Heart right ventricle (tissue), 16 donors: Measurements from ENCODE around the gene KCNQ5. TPM values are rescaled to one million over a fixed set of nuclear protein-coding genes. Genes with fewer than 3 reads are reported as not detected.

ENCODE experiments used
- ATAC-seq, 8 donors: fragments of 200-7000 bp; cut with Tn5 transposase; one replicate each; pipeline ENCODE4 v1.9.1; 2020; ENCODE audit warnings: mild to moderate bottlenecking in 8 of 8, moderate library complexity in 8 of 8, moderate number of reproducible peaks in 1 of 8
- DNase-seq, 2 donors: peaks; one replicate each; pipeline ENCODE4 v3.0.0-alpha.2; 2020
- H3K27ac ChIP-seq, 10 donors: fragments of 200-600 bp; sonication (generic) in 2 of 10; one replicate each; pipeline versions ENCODE4 v1.5.0 to v1.8.0; 2020 to 2022; ENCODE audit warnings: mild to moderate bottlenecking in 3 of 10
- H3K27me3 ChIP-seq, 7 donors: fragments of 200-600 bp; one replicate each; pipeline ENCODE4 v1.8.0; 2021 to 2022; ENCODE audit warnings: mild to moderate bottlenecking in 2 of 7
- H3K36me3 ChIP-seq, 9 donors: fragments of 200-600 bp; sonication (generic) in 1 of 9; one replicate each; pipeline versions ENCODE4 v1.5.0 to v1.8.0; 2020 to 2022; ENCODE audit warnings: mild to moderate bottlenecking in 2 of 9
- H3K4me1 ChIP-seq, 9 donors: fragments of 200-600 bp; sonication (generic) in 1 of 9; one replicate each; pipeline versions ENCODE4 v1.5.0 to v1.8.0; 2020 to 2022; ENCODE audit warnings: mild to moderate bottlenecking in 4 of 9
- H3K4me3 ChIP-seq, 10 donors: fragments of 200-600 bp; sonication (generic) in 2 of 10; one replicate each; pipeline versions ENCODE4 v1.5.0 to v1.8.0; 2020 to 2022; ENCODE audit warnings: mild to moderate bottlenecking in 7 of 10, moderate library complexity in 2 of 10
- H3K9me3 ChIP-seq, 11 donors: fragments of 200-600 bp in 10 of 11; sonication (generic) in 2 of 11; one replicate each; pipeline versions ENCODE4 v1.5.0 to v1.8.0; 2013 to 2022; ENCODE audit warnings: mild to moderate bottlenecking in 2 of 11, control low read depth in 1 of 11, moderate library complexity in 1 of 11
- WGBS, 2 donors: extraction: QIAGEN DNeasy Blood & Tissue Kit; methylation state at CpG; one replicate each; pipeline ENCODE4 v1.1.7; 2013; ENCODE audit warnings: inconsistent platforms in 1 of 2; 5-methylcytosine and 5-hydroxymethylcytosine counted together
- intact Hi-C, 10 donors: fragments of 100-400 bp; cut with DNase I; formaldehyde crosslinking; loops; one replicate each; pipeline versions ENCODE4 v1.11.1 to v1.14.2; 2022
- polyA plus RNA-seq, 2 donors: library from polyadenylated mRNA; stranded (reverse); fragments of 200-250 nt; gene quantifications; one replicate each; pipeline ENCODE4 v1.2.3, GENCODE V29; 2013
- total RNA-seq, 10 donors: library from RNA; stranded (reverse); fragmentation: NEBNext Ultra II Directional in 3 of 10; extraction: Animal tissue kit (Norgen Biotek cat#: 25700) in 3 of 10; gene quantifications; one replicate each; pipeline versions ENCODE4 v1.2.1 to v1.2.4, GENCODE V29; 2021 to 2023
- TF ChIP-seq, protein P1 (sequence below), 9 donors: fragments of 200-600 bp; sonication (generic) in 2 of 9; IDR thresholded peaks; one replicate each; pipeline versions ENCODE4 v1.5.0 to v1.8.0; 2021 to 2022; ENCODE audit warnings: antibody characterized with exemption in 9 of 9, mild to moderate bottlenecking in 5 of 9, moderate library complexity in 1 of 9
- donor health status: Arrhythmogenic right ventricular cardiomyopathy.
- donor health status: ischemic (EF 13 %, LVEDD 7.1; RV severe dilation, severe dysfunction).
- donor health status: healthy with polysubstance abuse.
- donor health status: DM: no; HTN: yes; CAD: no.
- donor health status: DM: no; HTN: no; CAD: no.
- donor health status: ischemic (EF 25% LVEDD 6.9; RV normal size, moderate dysfunction).
- donor health status: ischemic (EF 25% LVEDD 5.7; RV mildly dilated, moderate dysfunction).
- donor health status: healthy.
- donor health status: DM: yes; HTN: yes; CAD: no.
- donor health status: Ischemic cardiomyopathy.
- donor health status: ischemic (EF 35%, LVEDD 5.7; RV mildly dilated, moderate dysfunction).
- donor health status: nonischemic (EF 11% LVEDD 7.7; RV severe dilation, severe dysfunction).
- donor health status: DM: yes; HTN: yes; CAD: no.
- donor health status: PGD.
- donor health status: ischemic (EF 29% LVEDD 5.4; RV normal size, mild dysfunction).
- donor health status: nonischemic (EF 23%, LVEDD 6.1; RV moderate dilation, normal function).

KCNQ5 gene
- total and polyA plus RNA-seq, 12 donors, result under 0.01 to 0.15 (median 0.12) TPM; not detected in 9

DNA sequence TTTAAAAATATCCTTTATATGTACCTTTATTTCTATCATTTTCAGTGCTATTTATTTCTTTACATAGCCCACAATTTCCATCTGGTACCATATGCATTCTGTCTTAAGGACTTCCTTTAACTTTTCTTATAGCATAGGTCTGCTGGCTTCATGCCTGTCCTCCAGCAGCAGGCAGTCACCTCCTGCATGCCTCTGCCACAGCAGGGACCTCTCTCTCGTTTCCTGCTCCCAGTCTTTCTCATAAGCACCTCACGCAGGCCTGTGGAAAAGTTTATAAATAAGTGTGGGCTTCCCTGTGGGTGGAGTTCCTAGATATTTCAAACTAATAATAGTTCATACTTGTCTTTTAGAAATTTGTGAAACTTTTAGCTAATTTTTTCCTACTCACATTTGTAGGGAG, 133.9 kb downstream of the KCNQ5 start:
- Histone ChIP-seq H3K4me3 (no peak overlapping the region), H3K9me3 (no peaks in the 10 kb centered on the region), H3K27ac (no peak overlapping the region), H3K36me3 (no peaks in the 10 kb centered on the region), H3K4me1 (peaks cover 0 to 9% (median 0%) of the 10 kb centered on the region in 9 donors), H3K27me3 (no peaks in the 10 kb centered on the region)
- TF ChIP-seq, protein P1, sequence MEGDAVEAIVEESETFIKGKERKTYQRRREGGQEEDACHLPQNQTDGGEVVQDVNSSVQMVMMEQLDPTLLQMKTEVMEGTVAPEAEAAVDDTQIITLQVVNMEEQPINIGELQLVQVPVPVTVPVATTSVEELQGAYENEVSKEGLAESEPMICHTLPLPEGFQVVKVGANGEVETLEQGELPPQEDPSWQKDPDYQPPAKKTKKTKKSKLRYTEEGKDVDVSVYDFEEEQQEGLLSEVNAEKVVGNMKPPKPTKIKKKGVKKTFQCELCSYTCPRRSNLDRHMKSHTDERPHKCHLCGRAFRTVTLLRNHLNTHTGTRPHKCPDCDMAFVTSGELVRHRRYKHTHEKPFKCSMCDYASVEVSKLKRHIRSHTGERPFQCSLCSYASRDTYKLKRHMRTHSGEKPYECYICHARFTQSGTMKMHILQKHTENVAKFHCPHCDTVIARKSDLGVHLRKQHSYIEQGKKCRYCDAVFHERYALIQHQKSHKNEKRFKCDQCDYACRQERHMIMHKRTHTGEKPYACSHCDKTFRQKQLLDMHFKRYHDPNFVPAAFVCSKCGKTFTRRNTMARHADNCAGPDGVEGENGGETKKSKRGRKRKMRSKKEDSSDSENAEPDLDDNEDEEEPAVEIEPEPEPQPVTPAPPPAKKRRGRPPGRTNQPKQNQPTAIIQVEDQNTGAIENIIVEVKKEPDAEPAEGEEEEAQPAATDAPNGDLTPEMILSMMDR (IDR thresholded peaks at IDR 0.05), result no peak
- DNase-seq (no peak), ATAC-seq (no peak)
- intact Hi-C loops, result no loop called here
- WGBS, 2 donors, result 21 to 28% methylated on average over 2 of the region's 2 CpGs

DNA sequence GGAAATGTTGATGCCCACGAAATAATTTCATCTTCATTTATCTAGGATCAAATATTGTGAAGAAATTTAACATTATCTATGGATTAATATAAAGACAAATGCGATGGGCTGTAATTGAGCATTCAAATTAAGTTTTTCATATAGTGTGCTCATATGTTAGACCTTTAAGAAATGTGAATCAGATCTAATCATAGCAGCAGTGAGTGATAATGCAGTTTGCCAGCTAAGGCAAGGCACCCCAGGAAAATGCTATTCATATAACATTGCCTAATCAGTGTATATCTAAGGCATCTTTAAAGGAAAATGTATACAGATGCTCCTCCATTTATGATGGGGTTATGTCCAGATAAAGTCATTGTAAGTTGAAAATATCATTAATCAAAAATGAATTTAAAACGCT, 135.2 kb downstream of the KCNQ5 start:
- H3K36me3 ChIP-seq, result no peaks in the 10 kb centered on the region
- H3K27me3 ChIP-seq, result no peaks in the 10 kb centered on the region
- ATAC-seq, result no peak
- intact Hi-C loops, result no loop called here
- DNase-seq, result no peak
- WGBS, 2 donors, result 83 to 87% methylated on average over 3 of the region's 3 CpGs
- TF ChIP-seq, protein P1 (IDR thresholded peaks at IDR 0.05), result no peak
- H3K4me1 ChIP-seq, result peaks cover 0 to 9% (median 0%) of the 10 kb centered on the region in 9 donors
- H3K27ac ChIP-seq, result no peak overlapping the region
- no peak overlapping the region for H3K4me3 ChIP-seq
- H3K9me3 ChIP-seq, result no peaks in the 10 kb centered on the region

DNA sequence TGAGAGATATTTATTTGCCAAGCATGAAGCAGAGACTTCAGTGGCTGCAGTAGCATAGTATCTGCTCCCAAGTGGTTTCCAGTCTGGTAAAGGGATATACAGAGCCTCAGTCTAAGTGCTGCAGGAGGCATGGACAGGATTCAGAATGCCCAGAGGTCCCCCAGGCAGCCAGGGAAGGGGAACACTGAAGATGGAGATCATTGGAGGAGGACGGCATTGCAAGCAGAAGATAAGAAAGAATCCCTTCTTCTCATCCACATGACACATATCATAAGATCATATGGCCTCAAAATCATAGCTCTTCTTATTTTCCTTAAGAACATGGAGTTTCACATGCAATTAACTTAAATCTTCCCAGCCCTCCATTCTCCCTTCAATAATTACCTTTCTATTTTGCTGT, 136.1 kb downstream of the KCNQ5 start:
- no peak overlapping the region for H3K4me3 ChIP-seq
- DNase-seq (no peak), ATAC-seq (no peak)
- no peaks in the 10 kb centered on the region for H3K27me3 ChIP-seq
- intact Hi-C loops, result no loop called here
- peaks cover 0 to 9% (median 0%) of the 10 kb centered on the region in 9 donors for H3K4me1 ChIP-seq
- H3K9me3 ChIP-seq, result no peaks in the 10 kb centered on the region
- no peaks in the 10 kb centered on the region for H3K36me3 ChIP-seq
- H3K27ac ChIP-seq, result no peak overlapping the region
- TF ChIP-seq, protein P1 (IDR thresholded peaks at IDR 0.05), result no peak
- 69 to 76% methylated on average over 1 of the region's 1 CpG for WGBS, 2 donors

DNA sequence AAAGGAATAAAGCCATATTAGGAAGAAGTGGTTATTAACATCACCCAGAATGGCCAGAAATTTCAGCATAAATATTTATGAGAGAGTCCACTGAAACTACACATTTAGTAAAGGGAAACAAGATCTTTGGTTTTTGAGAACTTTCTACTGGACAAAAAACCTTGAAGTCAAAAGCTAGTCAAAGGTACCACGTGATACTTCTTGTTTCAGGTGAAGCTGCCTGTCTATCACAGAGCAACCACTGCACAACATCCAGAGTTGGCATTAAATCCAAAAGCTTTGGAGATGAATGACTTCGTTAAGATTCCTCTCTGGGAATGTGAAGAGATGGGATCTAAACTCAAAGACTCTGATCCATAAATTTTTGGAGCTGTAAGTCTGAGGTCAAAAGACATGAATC, 137.0 kb downstream of the KCNQ5 start:
- intact Hi-C loops, result no loop called here
- Histone ChIP-seq H3K9me3 (no peaks in the 10 kb centered on the region), H3K27me3 (no peaks in the 10 kb centered on the region), H3K4me1 (peaks cover 0 to 9% (median 0%) of the 10 kb centered on the region in 9 donors), H3K4me3 (no peak overlapping the region), H3K36me3 (no peaks in the 10 kb centered on the region), H3K27ac (no peak overlapping the region)
- TF ChIP-seq, protein P1 (IDR thresholded peaks at IDR 0.05), result no peak
- ATAC-seq, result no peak
- no peak for DNase-seq
- WGBS, 2 donors, result 67 to 74% methylated on average over 2 of the region's 2 CpGs
